Thoracic aorta (tissue), 2 donors: ENCODE data around the gene PODN. TPM values are rescaled to one million over a fixed set of nuclear protein-coding genes. Genes with fewer than 3 reads are reported as not detected.

Experiments used
- ATAC-seq: fragments of 150-250 bp; one replicate; pipeline ENCODE4 v1.8.0; 2017; ENCODE audit warnings: low read depth; ENCODE audit not compliant: insufficient number of reproducible peaks, low FRiP score
- DNase-seq: peaks from one replicate; pipeline ENCODE4 v3.0.0-alpha.2; 2020; ENCODE audit warnings: low spot score
- H3K27ac ChIP-seq, 2 donors: fragments of 200-600 bp; sonication (generic); 1 replicate in 1 of 2; 2 replicates in 1 of 2; pipeline ENCODE4 v1.5.1; 2016; ENCODE audit warnings: mild to moderate bottlenecking in 2 of 2, moderate library complexity in 2 of 2
- H3K27me3 ChIP-seq: fragments of 200-600 bp; sonication (generic); replicated peaks from 2 replicates; pipeline ENCODE4 v1.6.0; 2016; ENCODE audit warnings: mild to moderate bottlenecking; ENCODE audit not compliant: insufficient read depth
- H3K36me3 ChIP-seq: fragments of 200-600 bp; sonication (generic); one replicate; pipeline ENCODE4 v1.5.1; 2016
- H3K4me1 ChIP-seq, 2 donors: fragments of 200-600 bp; sonication (generic); 1 replicate in 1 of 2; 2 replicates in 1 of 2; pipeline versions ENCODE4 v1.5.1 to v1.6.0; 2016; ENCODE audit warnings: low read depth in 2 of 2, mild to moderate bottlenecking in 1 of 2; ENCODE audit not compliant: control insufficient read depth in 1 of 2
- H3K4me3 ChIP-seq: fragments of 200-600 bp; sonication (generic); 2 replicates; pipeline ENCODE4 v1.5.1; 2016; ENCODE audit warnings: mild to moderate bottlenecking
- H3K9me3 ChIP-seq: fragments of 200-600 bp; sonication (generic); 2 replicates; pipeline ENCODE4 v1.5.1; 2016
- total RNA-seq, 2 donors: library from RNA; depleted of rRNA; stranded (reverse); fragments of >200 nt; gene quantifications; one replicate each; pipeline versions ENCODE4 v1.1.0 to v1.2.3, GENCODE V29; 2016
- TF ChIP-seq, protein P1 (sequence below): fragments of 200-600 bp; sonication (generic); IDR thresholded peaks from one replicate; pipeline ENCODE4 v1.5.1; 2019; ENCODE audit warnings: antibody characterized with exemption

PODN gene
- total RNA-seq, 2 donors from 2014 or later = 119 to 152 TPM

DNA sequence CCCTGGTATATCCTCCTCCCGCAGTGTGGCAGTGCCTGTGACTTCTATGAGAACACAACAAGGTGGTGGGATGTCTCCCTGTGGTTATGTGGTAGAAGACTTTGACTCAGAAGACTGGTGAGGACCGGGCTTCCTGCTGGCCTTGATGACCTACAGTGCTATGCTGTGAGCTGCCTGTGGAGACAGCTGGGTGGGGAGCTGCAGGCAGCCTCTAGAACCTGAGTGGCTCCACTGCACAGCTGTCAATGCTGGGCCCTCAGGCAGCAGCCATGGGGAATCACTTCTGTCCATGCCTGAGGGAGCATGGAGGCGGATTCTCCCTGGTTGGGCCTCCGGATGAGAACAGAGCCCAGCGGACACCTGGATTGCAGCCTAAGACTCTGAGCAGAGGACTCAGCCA is 65.5 kb downstream of the PODN start:
- TF ChIP-seq, protein P1, sequence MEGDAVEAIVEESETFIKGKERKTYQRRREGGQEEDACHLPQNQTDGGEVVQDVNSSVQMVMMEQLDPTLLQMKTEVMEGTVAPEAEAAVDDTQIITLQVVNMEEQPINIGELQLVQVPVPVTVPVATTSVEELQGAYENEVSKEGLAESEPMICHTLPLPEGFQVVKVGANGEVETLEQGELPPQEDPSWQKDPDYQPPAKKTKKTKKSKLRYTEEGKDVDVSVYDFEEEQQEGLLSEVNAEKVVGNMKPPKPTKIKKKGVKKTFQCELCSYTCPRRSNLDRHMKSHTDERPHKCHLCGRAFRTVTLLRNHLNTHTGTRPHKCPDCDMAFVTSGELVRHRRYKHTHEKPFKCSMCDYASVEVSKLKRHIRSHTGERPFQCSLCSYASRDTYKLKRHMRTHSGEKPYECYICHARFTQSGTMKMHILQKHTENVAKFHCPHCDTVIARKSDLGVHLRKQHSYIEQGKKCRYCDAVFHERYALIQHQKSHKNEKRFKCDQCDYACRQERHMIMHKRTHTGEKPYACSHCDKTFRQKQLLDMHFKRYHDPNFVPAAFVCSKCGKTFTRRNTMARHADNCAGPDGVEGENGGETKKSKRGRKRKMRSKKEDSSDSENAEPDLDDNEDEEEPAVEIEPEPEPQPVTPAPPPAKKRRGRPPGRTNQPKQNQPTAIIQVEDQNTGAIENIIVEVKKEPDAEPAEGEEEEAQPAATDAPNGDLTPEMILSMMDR = no peak
- ATAC-seq (no peak), DNase-seq (no peak)

DNA sequence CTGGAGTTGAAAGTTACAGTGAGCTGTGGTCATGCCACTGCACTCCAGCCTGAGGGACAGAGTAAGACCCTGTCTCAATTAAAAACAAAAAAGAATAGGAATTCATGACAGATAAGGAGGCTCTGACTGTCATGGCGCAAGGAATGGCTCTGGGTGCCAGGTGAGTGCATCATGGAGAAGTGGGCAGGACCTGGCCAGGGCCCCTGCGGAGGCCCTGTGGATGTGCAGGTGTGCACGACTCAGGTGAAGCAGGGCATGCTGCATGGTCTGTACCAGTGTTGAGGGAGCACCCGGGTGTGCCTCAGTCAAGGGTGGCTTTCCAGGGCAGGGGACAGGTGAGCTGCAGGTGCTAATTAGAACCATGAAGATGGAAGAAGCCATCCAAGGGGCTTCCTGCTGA is 66.4 kb downstream of the PODN start:
- H3K4me1 ChIP-seq = peaks cover 5 to 23% of the 10 kb centered on the region in 2 donors
- TF ChIP-seq, protein P1 = no peak
- ATAC-seq = no peak

More for the DNA sequence above, 65.5 kb downstream of the PODN start:
- no peak overlapping the region for H3K4me3 ChIP-seq
- no peak overlapping the region for H3K27ac ChIP-seq
- no peaks in the 10 kb centered on the region for H3K27me3 ChIP-seq
- peaks cover 9 to 32% of the 10 kb centered on the region in 2 donors for H3K4me1 ChIP-seq
- no peaks in the 10 kb centered on the region for H3K9me3 ChIP-seq
- H3K36me3 ChIP-seq = no peaks in the 10 kb centered on the region

DNA sequence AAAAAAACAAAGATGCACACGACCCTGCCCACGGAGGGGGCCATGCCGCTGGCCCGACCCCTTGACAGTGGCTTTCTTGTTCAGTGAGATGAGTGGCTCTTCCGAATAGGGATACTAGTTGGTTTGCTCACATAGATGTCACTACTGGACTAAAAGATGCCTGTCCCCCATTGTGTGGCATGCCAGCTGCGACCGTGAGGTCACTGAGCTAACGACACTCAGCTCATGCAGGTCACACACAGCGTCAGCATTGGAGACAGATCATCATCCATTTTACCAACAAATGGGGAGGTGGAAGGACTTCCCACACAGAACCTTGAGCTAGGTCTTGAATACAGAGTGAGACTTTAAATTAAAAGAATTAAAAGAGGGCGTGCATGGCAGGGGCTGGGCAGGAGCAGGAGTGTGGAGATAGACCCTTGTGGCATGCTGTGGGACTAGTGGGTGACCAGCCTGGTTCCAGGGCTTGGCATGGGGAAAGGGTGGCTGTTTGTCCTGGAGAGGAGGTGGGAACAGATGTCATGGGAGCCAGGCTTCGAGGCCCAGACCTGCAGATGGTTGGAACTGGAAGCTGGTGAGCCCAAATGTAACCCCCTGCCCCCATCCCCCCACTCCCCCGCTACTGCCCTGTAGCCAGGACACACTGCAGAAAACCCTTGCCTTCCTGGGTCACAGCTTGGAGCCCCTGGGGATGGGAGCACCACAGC is 68.0 kb downstream of the PODN start:
- TF ChIP-seq, protein P1 = no peak
- peaks cover 0 to 10% of the 10 kb centered on the region in 2 donors for H3K4me1 ChIP-seq
- H3K4me3 ChIP-seq = no peak overlapping the region
- no peaks in the 10 kb centered on the region for H3K36me3 ChIP-seq
- ATAC-seq = no peak
- DNase-seq = no peak
- H3K27me3 ChIP-seq = no peaks in the 10 kb centered on the region
- H3K9me3 ChIP-seq = no peaks in the 10 kb centered on the region
- H3K27ac ChIP-seq = no peak overlapping the region

More for the DNA sequence above, 66.4 kb downstream of the PODN start:
- Histone ChIP-seq H3K36me3 (no peaks in the 10 kb centered on the region), H3K27me3 (no peaks in the 10 kb centered on the region), H3K27ac (no peak overlapping the region), H3K4me3 (no peak overlapping the region), H3K9me3 (no peaks in the 10 kb centered on the region)
- no peak for DNase-seq

- no peak for DNase-seq
- H3K9me3 ChIP-seq = no peaks in the 10 kb centered on the region
- H3K4me1 ChIP-seq = peaks cover 4 to 11% of the 10 kb centered on the region in 2 donors
- no peak for ATAC-seq
- TF ChIP-seq, protein P1 = no peak
- H3K27me3 ChIP-seq = no peaks in the 10 kb centered on the region
- no peaks in the 10 kb centered on the region for H3K36me3 ChIP-seq
- no peak overlapping the region for H3K4me3 ChIP-seq
- H3K27ac ChIP-seq = peak overlapping the region in 1 of 2 donors; percentile 20
These were observed 68.5 kb downstream of the PODN start for GRCh38 chr1:53130598-53130877.

- no peaks in the 10 kb centered on the region for H3K9me3 ChIP-seq
- DNase-seq (no peak), ATAC-seq (no peak)
- H3K4me3 ChIP-seq = no peak overlapping the region
- H3K27ac ChIP-seq = peak overlapping the region in 1 of 2 donors; percentile 20
- H3K36me3 ChIP-seq = no peaks in the 10 kb centered on the region
- TF ChIP-seq, protein P1 = no peak
- H3K4me1 ChIP-seq = peaks cover 6 to 11% of the 10 kb centered on the region in 2 donors
- no peaks in the 10 kb centered on the region for H3K27me3 ChIP-seq
These were observed 69.0 kb downstream of the PODN start for GRCh38 chr1:53130878-53131589.
